HT1080 (cell line): ENCODE results near the gene CERS6. TPM values are rescaled to one million over a fixed set of nuclear protein-coding genes. Genes with fewer than 3 reads are reported as not detected.

Experiments used
- DNase-seq: peaks from one replicate; pipeline ENCODE4 v3.0.0-alpha.2; 2015; ENCODE audit warnings: low read depth
- total RNA-seq: library from RNA; depleted of rRNA; stranded (reverse); fragments of >200 nt; shearing (Covaris generic); gene quantifications from 2 replicates; pipeline ENCODE4 v1.2.3, GENCODE V29; 2014

Gene CERS6
- total RNA-seq, 1 experiment from 2014 or later, result 24.3 TPM

DNA sequence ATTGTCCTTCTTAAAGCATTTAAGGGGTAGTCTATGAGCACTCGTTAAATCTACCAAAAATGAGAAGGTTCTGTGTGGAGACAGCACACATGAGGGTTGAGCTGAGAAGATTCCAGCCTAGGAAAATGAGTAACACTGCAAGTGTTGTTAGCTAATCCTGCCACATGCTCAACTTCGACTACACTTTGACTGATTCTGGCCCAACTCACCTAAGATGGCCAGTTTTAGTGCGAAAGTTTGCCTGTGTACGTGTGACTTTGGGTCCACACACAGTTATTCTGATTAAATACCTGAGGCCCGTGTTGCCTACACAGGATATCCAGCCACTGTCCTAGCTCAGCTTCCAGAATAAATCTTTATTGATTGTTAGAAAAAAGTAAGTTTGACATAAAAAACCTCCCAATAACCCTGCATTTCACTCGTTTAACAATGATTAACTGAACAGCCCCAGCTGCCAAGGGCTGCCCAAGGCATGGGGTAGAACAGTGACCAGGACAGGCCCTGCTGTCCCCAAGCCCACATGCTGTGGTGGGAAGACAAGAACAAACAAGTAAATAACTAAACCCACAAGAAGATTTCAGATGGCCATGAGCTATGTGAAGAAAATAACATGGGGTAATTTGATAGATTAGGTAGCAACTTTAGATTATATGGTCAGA lies 14.7 kb upstream of the CERS6 start:
- no peak for DNase-seq

DNA sequence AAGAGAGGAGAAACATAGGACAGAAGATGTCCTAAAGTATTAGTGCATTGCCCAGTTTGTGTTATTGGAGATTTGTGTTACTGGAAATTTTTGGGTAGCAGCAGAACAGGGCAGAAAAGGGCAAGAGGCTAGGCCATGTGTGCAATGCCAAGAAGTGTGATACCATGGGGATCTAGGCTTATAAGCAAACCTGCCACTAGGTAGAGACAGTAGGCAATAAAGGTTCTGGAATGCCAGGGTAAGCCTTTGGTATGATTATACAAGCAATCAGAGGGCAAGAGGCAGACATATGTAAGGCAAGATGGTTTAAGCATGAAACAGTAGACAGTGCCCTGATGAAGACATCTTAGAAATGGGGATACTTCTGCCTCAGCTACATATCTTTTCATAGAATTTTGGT lies 12.3 kb upstream of the CERS6 start:
- no peak for DNase-seq

DNA sequence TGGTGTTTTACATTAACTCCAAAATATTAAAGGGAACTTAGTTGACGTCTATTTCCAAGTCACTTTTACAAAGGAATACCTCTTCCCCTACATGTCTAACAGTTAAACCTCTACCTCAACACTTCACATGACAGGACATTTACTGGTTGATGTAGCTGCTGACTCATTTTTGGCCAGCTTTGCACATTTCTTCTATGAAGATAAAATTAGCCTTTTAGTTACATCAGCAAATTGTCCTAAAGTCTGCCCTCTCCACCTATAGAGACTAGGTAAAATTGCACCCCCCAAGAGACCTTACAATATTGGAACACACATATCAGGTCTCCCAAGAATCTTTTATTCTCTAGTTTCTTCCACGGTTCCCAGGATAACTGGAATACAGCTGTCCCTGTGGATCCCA lies 10.1 kb upstream of the CERS6 start:
- no peak for DNase-seq

DNA sequence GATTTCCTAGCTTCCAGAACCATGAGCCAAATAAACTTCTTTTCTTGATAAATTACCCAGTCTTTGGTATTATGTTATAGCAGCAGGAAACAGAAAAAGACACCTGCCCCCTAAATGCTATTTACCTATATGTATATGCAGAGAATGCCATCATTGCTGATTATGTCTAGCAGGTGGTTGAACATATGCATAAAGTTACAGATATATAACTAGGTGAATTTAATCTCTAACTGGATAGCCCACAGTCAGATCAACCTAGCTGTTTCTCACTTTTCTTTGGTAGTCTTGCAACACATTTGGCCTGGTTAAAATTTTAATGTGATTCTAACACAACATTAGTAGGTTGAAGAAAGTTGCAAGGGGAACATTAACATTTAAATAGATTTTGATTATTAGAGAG lies 7.1 kb upstream of the CERS6 start:
- no peak for DNase-seq

DNA sequence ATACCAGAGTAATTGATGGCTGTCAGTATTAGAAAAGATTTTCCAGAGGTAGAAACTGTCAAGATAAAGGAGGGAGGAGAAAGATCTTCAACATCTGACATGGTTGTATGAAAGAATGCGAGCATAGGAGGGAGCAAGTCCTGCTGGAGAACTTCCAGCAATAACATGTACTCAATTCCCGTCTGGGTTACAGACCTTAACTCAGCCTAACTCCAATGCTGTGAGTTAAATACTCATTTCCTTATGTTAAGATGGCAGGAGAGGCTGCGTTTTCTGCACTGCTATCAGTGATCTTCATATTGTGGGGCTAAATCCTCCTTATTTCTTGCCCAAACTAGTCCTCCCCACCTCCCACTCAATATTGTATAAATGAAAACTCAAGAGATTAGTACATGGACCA lies 6.7 kb upstream of the CERS6 start:
- DNase-seq, result no peak

DNA sequence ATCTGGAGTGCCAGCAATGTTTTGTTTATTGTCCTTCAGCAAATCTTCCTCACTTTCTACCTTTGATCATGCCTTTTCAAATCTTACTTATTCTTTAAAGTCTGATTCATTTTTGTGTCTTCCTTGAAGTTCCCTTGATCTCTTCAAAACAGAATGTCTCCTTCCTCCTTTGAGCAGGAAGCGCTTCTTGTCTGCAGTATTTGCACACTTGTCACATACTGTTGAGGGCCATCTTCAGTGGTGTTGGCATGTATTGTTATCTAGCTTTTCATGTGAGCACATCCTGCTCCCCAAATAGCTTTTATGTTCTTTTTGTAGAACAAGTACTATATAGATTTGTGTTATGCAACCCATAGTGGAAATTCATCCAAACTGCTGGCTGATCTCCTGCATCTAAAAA lies 5.9 kb upstream of the CERS6 start:
- DNase-seq, result no peak

DNA sequence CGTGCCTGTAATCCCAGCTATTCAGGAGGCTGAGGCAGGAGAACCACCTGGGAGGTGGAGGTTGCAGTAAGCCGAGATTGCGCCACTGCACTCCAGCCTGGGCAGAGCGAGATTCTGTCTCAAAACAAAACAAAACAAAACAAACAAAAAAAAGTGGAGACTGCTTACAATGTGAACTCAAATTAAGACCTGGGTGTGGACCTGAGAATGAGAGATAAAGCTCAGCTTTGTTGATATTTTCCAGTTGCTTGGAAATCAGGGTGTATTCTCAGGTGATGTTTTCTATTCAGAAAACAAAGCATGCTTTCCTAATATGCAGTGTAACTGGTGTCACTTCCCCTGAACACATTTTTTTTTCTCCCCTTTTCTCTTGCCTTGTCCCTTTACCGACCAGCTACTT lies 5.3 kb upstream of the CERS6 start:
- DNase-seq, result no peak

DNA sequence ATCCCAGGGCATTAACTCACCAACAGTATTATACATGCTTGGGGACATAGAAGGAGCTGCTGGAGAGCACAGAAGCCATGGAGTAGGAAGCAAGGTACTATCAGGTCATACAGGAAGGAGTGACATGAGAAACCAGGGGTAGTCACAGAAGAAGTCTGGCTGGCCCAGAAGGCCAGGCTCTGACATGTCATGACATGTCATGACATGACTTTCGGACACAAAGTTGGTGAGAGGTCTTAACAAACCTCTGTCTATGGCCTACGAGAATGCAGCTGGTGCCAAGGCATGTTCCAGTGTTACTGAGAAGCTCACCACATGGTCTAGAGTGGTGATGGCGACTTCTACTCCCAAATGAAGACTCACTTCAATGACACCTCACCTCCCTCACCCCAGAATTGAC lies 3.3 kb upstream of the CERS6 start:
- no peak for DNase-seq

DNA sequence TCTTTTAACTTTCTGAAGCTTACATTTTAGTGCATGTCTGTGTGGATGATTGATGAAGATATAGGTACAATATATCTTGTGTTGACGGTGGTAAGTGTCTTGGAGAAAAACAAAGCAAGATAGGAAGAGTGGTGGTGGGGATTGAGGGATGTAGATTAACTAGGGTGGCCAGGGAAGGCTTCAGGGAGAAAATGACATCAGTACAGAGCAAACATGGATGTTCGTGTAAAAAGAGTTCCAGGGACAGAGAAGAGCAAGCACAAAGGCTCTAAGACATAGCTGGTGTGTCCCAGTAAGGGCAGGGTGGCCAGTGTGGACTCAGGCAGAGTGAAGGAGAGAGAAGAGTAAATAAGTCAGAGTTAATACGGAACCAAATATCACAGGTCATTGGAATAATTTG lies 2.7 kb upstream of the CERS6 start:
- peak; percentile 3 for DNase-seq

DNA sequence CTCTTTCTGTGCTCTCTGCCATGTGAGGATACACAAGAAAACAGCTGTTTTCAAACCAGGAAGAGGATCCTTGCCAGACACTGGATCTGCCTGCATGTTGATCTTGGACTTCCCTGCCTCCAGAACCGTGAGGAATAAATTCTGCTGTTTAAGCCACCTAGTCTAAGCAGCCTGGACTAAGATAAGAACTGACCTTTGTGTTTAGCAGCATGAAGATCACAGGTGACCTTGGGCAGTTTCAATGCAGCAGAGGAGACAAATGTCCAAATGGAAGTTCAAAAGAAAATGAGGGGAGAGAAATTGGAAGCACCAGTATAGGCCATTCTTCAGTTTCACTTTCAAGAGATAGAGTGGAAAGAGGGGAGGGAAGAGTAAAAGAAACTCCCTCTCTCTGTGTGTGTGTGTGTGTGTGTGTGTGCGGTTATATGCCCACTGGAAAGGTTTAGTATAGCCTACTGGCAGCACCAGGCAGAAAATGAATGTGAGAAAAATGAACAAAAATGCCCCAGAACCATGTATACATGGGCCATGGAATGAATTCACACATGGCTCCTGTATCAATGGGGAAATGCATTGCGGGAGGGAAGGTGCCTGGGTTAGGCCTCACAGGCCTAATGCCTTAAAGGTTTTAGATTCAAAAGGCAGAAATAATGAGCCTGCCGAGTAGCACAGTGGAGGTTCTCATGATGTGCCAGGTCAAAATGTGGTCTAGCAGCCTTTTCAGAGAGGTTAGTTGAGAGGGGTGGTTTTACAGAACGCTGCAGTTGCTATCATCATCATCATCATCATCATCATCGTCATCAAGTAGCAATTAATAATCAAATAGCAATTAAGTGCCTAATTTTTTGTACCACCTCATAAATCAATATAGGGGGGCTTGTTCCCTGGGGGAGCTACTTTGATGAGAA lies 1.1 kb upstream of the CERS6 start:
- no peak for DNase-seq

DNA sequence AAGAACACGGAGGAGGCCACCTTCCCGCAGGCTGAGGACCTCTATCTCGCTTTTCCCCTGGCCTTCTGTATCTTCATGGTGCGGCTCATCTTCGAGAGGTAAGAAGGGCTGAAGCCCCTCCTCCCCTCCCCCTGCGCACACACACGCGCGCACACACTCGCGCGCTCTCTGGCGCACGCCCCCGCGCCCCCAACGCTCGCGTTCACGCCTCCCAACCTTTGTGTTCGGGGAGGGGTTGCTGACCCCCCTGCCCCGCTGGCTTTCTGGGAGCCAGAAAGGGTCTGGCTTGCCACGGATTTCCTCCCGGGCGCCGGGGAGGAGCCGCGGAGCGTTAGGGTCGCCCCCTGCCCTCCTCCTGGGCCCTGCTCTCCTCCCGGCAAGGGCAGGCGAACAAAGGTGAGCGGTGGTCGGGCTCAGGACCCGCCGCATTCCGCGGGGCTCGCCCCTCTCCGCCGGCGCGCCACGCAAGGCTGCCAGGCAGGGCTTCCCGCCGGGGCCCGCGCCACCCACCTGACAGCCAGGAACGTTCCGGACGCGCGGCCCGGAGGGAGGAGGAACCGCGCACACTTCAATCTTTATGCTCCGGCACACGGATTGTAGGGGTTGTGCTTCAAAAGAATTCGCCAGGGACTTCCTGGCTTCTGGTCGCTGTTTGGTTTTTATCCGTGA lies 583 bp downstream of the CERS6 start:
- DNase-seq, result no peak

DNA sequence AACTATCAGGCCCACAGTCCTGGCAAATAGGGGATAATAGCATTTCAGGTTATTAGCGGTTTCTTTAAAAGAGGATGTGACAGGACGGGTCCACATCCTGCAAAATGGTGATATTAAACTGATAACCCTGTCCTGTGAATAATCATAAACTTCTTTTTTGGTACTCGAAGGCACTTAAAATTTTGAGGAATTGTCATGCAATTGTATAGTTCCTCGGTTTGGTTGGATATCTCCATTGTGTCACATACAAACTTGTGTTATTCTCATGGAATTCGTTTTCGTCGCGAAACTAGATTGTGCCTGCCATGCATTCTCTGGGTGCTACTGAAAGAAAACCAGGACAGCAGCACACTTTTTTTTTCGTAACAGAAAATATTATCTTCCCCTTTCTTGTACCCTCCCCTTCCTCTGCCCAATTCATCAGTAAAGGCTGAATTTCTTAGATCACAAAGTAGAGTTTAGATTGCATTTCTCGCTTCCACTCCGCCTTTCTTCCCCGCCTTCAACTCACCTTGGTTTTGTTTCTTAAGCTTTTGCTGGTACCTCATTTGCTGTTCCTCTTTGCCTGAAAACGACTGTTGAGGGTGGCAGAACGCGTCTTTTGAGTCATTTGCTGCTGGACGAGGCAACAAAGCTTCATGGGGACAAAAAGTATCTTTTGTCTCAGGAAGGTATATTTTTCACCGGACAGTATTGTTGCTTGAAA lies 1.3 kb downstream of the CERS6 start:
- DNase-seq, result no peak

DNA sequence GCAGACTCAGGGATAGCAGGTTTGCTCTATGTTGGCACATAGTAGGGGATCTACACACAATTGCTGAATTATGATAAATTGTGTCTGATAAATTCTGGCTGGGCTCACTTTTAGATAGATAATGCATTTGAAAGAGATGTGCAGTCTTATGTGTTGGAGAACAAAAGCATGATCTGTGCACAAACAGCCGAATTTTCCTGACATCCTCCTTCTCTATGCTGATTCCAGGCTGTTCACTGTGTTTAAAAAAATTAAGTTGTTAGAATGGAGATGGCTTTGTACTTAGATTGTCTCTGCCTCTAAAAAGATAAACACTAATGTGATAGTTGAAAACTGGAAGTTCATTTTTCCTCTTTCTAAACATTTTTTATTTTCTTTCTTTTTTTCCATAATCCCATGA lies 2.1 kb downstream of the CERS6 start:
- DNase-seq, result no peak

DNA sequence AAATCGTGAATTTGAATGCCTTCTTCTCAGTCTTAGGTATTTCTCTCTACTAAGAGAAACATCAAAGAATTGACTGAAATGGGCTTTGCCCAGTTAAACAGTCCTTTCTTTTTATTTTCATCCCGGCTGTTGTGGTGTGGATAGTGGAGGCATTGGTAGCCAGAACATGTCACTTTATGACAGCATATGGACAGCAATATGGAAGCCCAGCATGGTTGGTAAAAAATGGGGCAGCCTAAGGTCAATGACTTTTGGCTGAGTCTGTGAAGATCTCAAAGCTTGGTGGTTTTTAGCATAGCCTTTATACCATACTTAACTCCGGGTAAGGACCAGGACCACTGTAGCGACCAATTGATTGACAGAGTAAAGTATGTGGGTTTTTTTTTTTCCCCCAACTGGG lies 3.2 kb downstream of the CERS6 start:
- no peak for DNase-seq

DNA sequence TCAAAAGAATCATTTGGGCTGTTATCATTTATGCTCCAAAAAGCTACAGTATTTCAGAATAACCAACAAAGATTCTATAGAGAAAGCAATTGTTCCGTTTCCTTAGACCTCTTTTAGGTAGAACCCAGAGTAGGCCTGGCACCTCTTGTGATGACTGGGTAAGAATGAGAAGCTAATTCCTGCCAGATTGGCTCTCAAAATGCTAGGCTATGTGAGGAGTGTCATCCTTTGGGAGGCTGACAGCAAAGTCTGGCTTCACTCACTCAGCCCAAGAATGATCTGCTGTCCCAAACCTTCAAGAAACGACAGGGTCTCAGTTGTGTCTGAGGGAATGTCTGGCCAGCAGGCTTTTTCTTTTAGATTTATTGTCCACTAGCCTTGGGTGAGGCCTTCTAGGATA lies 4.5 kb downstream of the CERS6 start:
- no peak for DNase-seq

DNA sequence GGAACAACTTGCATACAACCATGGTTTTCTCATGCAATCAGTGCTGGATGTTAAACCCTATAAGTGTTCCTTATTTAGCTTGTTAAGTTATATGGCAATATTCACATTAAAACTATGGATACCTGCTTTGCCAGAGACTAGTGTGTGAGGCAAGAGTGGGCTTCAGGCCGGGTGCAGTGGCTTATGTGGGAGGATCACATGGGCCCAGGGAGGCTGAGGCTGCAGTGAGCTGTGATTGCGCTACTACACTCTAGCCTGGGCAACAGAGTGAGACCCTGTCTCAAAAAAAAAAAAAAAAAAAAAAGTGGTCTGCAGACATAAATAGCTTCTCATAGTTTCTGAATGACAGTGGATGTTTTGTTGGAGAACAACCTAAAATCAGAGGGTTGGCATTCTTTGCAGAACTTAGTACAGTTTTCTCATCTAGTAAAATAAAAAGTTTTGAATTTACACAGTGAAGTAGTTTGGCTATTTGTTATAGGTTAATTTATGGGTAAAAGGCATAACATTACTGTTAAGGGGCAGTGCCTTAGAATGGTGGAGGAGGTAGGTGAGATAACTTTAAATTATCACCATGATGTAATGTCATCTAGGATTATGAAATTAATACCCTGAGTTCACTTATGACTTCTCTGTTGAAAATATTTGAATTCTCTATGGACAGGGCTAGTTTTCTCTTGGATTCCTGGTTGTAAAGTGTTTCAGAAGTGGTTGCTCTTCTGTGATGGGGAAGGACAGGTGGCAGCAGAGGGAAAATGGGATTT lies 5.3 kb downstream of the CERS6 start:
- no peak for DNase-seq

DNA sequence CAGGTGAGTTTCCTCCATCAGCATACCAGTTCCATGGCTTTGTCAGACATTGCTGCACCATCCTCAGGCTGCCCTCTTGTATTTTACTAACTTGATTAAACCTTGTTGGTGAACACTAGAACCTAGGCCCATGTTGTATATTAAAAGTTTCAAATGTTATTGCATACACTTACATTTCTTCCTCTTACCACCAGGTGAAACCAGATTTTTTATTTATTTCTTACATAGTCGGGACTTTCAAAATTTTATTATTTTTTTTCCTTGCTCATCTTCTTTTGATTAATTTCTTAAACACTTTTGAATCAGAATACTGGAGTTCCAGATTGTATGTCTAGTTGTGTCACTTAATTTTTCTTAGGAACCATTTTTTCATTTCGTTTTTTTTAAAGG lies 5.9 kb downstream of the CERS6 start:
- DNase-seq, result no peak

DNA sequence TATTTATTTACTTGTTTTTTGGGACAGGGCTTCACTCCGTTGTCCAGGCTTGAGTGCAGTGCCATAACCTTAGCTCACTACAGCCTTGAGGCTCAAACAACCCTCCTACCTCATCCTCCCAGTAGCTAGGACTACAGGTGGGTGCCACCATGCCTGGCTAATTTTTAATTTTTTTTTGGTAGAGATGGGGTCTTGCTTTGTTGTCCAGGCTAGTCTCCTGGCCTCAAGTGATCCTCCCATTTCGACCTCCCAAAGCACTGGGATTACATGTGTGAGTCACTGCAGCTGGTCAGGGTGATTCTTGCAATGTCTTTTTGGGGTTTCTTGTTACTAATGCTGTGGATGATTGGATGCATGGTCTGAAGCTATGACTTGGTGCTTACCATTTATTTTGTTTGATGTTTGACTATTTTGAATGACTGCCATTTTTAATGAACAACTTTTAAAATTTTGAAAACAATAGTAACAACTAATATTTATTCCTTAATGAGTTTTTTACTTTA lies 6.5 kb downstream of the CERS6 start:
- DNase-seq, result no peak

DNA sequence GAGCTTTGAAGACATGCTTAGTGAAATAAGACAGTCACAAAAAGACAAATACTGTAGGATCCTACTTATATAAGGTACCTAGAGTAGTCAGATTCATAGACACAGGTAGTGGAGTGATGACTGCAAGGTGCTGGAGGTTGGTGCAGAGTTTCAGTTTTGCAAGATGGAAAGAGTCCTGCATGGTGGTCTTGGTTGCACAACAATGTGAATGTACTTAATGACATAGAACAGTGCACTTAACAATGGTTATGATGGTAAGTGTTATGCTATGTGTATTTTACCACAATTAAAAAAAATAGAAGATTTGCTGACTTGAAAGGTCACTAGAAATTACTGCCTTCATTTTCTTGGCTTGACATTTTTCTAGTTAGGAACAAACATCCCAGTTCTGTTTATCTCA lies 9.5 kb downstream of the CERS6 start:
- no peak for DNase-seq

DNA sequence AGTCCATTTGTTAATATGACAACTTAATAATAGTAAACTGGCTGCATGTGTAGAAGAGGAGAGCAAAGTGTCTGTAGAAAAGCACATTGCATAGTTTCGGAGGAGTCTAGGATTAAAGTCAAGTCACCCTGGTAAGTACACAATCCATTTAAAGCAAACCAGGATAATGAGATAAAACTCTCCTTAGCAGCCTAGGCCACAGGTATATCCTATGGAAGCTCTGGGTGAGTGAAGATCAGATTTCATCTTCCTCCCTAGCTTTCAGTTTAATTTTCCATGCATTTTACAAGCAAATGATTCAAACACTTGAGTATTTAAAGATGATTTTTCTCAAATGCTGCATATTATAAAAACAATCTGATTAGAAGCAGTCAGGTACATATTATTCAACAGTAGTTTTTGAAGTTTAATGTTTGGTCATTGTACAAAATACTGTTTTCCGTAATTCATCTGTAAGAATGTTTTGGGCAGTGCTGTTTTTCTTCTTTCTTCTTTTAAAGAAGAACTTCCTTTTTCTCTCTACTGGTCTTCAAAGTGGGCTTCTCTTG lies 10.2 kb downstream of the CERS6 start:
- no peak for DNase-seq
